LNCaP clone FGC (cell line): ENCODE data around the gene SPACA6.

Experiments used
- DNase-seq: peaks from one replicate; pipeline ENCODE4 v3.0.0-alpha.2; 2011; ENCODE audit warnings: low read depth
- H3K4me3 ChIP-seq: 2 replicates; pipeline ENCODE4 v1.5.1; 2011; ENCODE audit warnings: mild to moderate bottlenecking, low read depth, low read length, control low read depth
- TF ChIP-seq, protein P1 (sequence below): IDR thresholded peaks from 2 replicates; pipeline ENCODE4 v1.5.1; 2012; ENCODE audit warnings: mild to moderate bottlenecking; ENCODE audit not compliant: control insufficient read depth, insufficient read depth; ENCODE audit errors: extremely low read depth

Gene SPACA6

GRCh38 chr19:51654783-51655182 lies 38.3 kb upstream of the SPACA6 start:
- no peak for DNase-seq
- H3K4me3 ChIP-seq: no peak overlapping the region
- TF ChIP-seq, protein P1, sequence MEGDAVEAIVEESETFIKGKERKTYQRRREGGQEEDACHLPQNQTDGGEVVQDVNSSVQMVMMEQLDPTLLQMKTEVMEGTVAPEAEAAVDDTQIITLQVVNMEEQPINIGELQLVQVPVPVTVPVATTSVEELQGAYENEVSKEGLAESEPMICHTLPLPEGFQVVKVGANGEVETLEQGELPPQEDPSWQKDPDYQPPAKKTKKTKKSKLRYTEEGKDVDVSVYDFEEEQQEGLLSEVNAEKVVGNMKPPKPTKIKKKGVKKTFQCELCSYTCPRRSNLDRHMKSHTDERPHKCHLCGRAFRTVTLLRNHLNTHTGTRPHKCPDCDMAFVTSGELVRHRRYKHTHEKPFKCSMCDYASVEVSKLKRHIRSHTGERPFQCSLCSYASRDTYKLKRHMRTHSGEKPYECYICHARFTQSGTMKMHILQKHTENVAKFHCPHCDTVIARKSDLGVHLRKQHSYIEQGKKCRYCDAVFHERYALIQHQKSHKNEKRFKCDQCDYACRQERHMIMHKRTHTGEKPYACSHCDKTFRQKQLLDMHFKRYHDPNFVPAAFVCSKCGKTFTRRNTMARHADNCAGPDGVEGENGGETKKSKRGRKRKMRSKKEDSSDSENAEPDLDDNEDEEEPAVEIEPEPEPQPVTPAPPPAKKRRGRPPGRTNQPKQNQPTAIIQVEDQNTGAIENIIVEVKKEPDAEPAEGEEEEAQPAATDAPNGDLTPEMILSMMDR: peak; percentile 21; the same call in 1 of the 2 replicates

GRCh38 chr19:51660975-51661600 lies 32.0 kb upstream of the SPACA6 start:
- DNase-seq: peak; percentile 46
- TF ChIP-seq, protein P1: peak; percentile 86
- H3K4me3 ChIP-seq: no peak overlapping the region

- TF ChIP-seq, protein P1: no peak
- no peak for DNase-seq
- no peak overlapping the region for H3K4me3 ChIP-seq
Observed at GRCh38 chr19:51663650-51664049, 29.5 kb upstream of the SPACA6 start.

GRCh38 chr19:51664131-51664530 lies 29.0 kb upstream of the SPACA6 start:
- H3K4me3 ChIP-seq: no peak overlapping the region
- TF ChIP-seq, protein P1: no peak
- no peak for DNase-seq

GRCh38 chr19:51664997-51665396 lies 28.1 kb upstream of the SPACA6 start:
- TF ChIP-seq, protein P1: no peak
- no peak overlapping the region for H3K4me3 ChIP-seq
- no peak for DNase-seq

DNA sequence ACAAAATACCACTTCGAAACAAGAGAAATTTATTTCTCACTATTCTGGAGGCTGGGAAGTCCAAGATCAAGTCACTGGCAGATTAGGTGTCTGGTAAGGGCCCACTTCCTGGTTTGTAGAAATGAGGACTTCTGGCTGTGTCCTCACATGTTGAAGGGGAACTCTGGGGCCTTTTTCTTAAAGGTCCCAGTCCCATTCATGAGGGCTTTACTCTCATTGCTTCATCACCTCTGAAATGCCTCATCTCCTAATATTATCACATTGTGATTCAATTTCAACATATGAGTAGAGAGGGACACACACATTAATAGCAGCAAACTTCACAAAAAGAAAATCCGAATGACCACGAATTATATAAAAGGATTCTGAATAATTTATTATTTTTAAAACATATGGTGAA lies 24.9 kb upstream of the SPACA6 start:
- DNase-seq: no peak

More for the DNA sequence above, 24.9 kb upstream of the SPACA6 start:
- TF ChIP-seq, protein P1: no peak
- no peak overlapping the region for H3K4me3 ChIP-seq
